KMS-11 (cell line): ENCODE data around the gene AAGAB.
"Not testable (repeated sequence)": the region's sequence is repeated elsewhere in the genome, so short reads cannot be mapped to it uniquely, and the experiment has no call there.

Source experiments
- H2AFZ ChIP-seq: fragments of 200-600 bp; sonication (generic); 2 replicates; pipeline ENCODE4 v1.6.1; 2016; ENCODE audit warnings: antibody characterized with exemption, mixed run types, low read depth
- H3K27ac ChIP-seq: fragments of 200-600 bp; sonication (generic); 2 replicates; pipeline ENCODE4 v1.6.1; 2016; ENCODE audit warnings: mild to moderate bottlenecking, mixed run types
- H3K27me3 ChIP-seq: fragments of 200-600 bp; sonication (generic); 2 replicates; pipeline ENCODE4 v1.6.1; 2017; ENCODE audit warnings: mild to moderate bottlenecking, low read depth, mixed run types, moderate library complexity; ENCODE audit not compliant: insufficient read depth
- H3K36me3 ChIP-seq: fragments of 200-600 bp; sonication (generic); 2 replicates; pipeline ENCODE4 v1.6.1; 2017; ENCODE audit warnings: mild to moderate bottlenecking, mixed run types; ENCODE audit not compliant: insufficient read depth
- H3K4me1 ChIP-seq: fragments of 200-600 bp; sonication (generic); 2 replicates; pipeline ENCODE4 v1.6.1; 2016; ENCODE audit warnings: mild to moderate bottlenecking, low read depth, mixed run types; ENCODE audit not compliant: poor library complexity, severe bottlenecking
- H3K4me2 ChIP-seq: fragments of 200-600 bp; sonication (generic); 2 replicates; pipeline ENCODE4 v1.7.0; 2016; ENCODE audit warnings: mild to moderate bottlenecking, mixed run types
- H3K4me3 ChIP-seq: fragments of 200-600 bp; sonication (generic); IDR thresholded peaks from 2 replicates; pipeline ENCODE4 v1.6.1; 2017; ENCODE audit warnings: low read depth, low read length, mixed read lengths; ENCODE audit not compliant: insufficient read depth
- H3K79me2 ChIP-seq: fragments of 200-600 bp; sonication (generic); 2 replicates; pipeline ENCODE4 v1.6.1; 2016; ENCODE audit warnings: low read depth, mixed run types; ENCODE audit not compliant: insufficient read depth
- H3K9ac ChIP-seq: fragments of 200-600 bp; sonication (generic); 2 replicates; pipeline ENCODE4 v1.6.1; 2016; ENCODE audit warnings: mild to moderate bottlenecking, mixed run types
- H4K20me1 ChIP-seq: fragments of 200-600 bp; sonication (generic); 2 replicates; pipeline ENCODE4 v1.6.1; 2016; ENCODE audit warnings: mild to moderate bottlenecking, mixed run types; ENCODE audit not compliant: insufficient read depth
- TF ChIP-seq, protein P1 (sequence below): fragments of 200-600 bp; sonication (generic); conservative IDR thresholded peaks from 2 replicates; pipeline ENCODE4 v1.6.1; 2017; ENCODE audit warnings: low read depth, mild to moderate bottlenecking, antibody characterized with exemption, low read length, moderate library complexity, mixed read lengths

AAGAB gene

DNA sequence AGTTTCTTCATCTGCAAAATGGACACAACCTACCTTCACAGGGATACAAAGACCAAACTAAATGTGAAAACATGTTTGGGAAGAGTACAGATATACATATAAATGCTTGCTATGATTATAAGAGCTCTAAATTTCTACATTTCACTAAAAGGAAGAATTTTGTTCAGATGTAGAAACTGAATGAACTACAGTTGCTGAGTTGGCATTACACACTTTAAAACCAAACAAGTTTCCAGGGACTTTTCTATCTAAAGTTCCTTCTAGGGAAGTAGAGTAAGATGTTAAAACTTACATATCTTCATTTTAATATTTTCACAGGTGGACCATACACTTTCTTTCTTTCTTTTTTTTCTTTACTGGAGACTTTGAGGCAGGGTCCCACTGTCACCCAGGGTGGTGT is 4.6 kb downstream of the AAGAB start:
- Histone ChIP-seq H3K9ac (no peak overlapping the region), H3K4me2 (no peak overlapping the region)

DNA sequence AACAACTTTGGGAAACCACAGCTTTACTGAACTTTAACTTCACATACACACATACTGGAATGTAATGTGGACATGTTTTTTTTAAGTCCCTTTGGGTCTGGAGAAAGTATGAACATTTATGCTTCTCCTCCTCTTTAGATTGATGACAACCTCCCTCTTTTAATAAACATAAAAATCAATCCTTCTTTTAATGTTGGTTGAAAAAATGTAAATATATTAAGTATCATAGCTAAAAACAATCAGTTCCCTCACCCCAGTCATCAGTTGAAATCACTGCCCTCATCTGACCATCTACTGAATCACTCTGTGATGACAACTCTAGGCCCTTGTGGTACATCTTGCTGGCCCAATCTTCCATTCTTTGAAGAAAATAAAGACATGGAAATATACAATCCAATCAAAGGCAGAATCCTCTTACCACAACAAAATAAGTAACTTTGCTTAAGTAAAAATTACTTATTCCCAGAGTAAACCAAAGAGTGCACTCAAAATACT is 6.4 kb downstream of the AAGAB start:
- TF ChIP-seq, protein P1, sequence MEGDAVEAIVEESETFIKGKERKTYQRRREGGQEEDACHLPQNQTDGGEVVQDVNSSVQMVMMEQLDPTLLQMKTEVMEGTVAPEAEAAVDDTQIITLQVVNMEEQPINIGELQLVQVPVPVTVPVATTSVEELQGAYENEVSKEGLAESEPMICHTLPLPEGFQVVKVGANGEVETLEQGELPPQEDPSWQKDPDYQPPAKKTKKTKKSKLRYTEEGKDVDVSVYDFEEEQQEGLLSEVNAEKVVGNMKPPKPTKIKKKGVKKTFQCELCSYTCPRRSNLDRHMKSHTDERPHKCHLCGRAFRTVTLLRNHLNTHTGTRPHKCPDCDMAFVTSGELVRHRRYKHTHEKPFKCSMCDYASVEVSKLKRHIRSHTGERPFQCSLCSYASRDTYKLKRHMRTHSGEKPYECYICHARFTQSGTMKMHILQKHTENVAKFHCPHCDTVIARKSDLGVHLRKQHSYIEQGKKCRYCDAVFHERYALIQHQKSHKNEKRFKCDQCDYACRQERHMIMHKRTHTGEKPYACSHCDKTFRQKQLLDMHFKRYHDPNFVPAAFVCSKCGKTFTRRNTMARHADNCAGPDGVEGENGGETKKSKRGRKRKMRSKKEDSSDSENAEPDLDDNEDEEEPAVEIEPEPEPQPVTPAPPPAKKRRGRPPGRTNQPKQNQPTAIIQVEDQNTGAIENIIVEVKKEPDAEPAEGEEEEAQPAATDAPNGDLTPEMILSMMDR, result no peak
- H3K4me2 ChIP-seq, result no peak overlapping the region
- H3K4me3 ChIP-seq, result no peak overlapping the region
- H3K27ac ChIP-seq, result no peak overlapping the region
- peaks cover 5% of the 10 kb centered on the region for H3K4me1 ChIP-seq
- H3K79me2 ChIP-seq, result peaks cover 86% of the 10 kb centered on the region
- H3K27me3 ChIP-seq, result no peaks in the 10 kb centered on the region
- H2AFZ ChIP-seq, result no peak overlapping the region
- H3K36me3 ChIP-seq, result no peaks in the 10 kb centered on the region
- no peaks in the 10 kb centered on the region for H4K20me1 ChIP-seq
- no peak overlapping the region for H3K9ac ChIP-seq

More for the DNA sequence above, 4.6 kb downstream of the AAGAB start:
- Histone ChIP-seq H3K36me3 (no peaks in the 10 kb centered on the region), H3K27ac (no peak overlapping the region), H2AFZ (no peak overlapping the region), H3K27me3 (no peaks in the 10 kb centered on the region), H3K4me3 (no peak overlapping the region), H3K4me1 (peaks cover 5% of the 10 kb centered on the region), H3K79me2 (peaks cover 77% of the 10 kb centered on the region), H4K20me1 (no peaks in the 10 kb centered on the region)
- TF ChIP-seq, protein P1, result no peak

DNA sequence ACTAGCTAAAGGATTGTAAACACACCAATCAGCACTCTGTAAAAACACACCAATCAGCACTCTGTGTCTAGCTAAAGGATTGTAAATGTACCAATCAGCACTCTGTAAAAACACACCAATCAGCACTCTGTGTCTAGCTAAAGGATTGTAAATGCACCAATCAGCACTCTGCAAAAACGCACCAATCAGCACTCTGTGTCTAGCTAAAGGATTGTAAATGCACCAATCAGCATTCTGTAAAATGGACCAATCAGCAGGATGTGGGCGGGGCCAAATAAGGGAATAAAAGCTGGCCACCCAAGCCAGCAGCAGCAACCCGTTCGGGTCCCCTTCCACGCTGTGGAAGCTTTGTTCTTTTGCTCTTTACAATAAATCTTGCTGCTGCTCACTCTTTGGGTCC is 7.9 kb downstream of the AAGAB start:
- not testable (repeated sequence) for H2AFZ ChIP-seq, H4K20me1 ChIP-seq, H3K4me2 ChIP-seq, H3K4me3 ChIP-seq, H3K9ac ChIP-seq, H3K27ac ChIP-seq, H3K27me3 ChIP-seq, H3K36me3 ChIP-seq
- H3K4me1 ChIP-seq, result peaks cover 16% of the 10 kb centered on the region
- H3K79me2 ChIP-seq, result peaks cover 81% of the 10 kb centered on the region; the same call in 1 of the 2 replicates

DNA sequence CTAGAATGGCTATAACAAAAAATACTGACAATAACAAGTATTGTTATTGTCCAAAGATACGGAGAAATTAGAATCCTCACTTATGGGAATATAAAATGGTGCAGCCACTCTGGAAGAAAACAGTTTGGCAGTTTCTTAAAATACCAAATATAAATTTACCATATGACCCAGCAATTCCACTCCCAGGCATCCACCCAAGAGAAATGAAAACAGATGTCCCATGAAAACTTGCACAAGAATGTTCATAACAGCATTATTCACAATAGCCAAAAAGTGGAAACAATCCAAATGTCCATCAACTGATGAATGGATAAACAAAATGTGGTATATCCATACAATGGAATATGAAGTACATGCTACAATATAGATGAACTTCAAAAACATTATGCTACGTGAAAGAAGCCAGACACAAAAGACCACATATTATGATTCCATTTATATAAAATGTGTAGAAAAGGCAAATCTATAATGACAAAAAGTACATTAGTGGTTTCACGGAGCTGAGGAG is 9.4 kb downstream of the AAGAB start:
- Histone ChIP-seq H3K4me3 (no peak overlapping the region), H3K4me1 (peaks cover 32% of the 10 kb centered on the region), H3K36me3 (no peaks in the 10 kb centered on the region), H3K27ac (no peak overlapping the region), H3K4me2 (no peak overlapping the region), H3K9ac (no peak overlapping the region), H3K27me3 (no peaks in the 10 kb centered on the region), H3K79me2 (peaks cover 78% of the 10 kb centered on the region; the same call in 1 of the 2 replicates), H2AFZ (no peak overlapping the region), H4K20me1 (0 out of 2 replicates have a peak, but pooled peaks cover 4% of the 10 kb centered on the region)
- TF ChIP-seq, protein P1, result no peak

DNA sequence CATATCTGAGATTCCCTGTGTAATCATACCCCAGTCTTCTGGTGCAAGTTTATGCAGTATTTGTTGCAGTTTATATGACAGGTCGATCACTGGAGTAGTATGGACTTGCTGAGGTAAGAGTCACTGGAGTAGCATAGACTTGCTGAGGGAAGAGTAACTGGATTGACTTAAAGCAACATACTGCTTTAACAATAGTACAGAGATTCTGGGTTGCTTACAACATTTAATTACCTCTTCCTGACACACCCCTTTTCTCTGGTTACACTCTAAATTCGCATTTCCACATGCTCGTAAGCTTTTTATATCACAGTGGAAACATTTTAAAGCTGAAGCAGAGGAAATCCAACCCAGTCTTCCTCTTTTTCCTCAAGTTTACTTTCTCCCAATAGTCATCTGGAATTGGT is 11.8 kb downstream of the AAGAB start:
- no peak overlapping the region for H2AFZ ChIP-seq
- H3K4me3 ChIP-seq, result no peak overlapping the region
- H3K4me2 ChIP-seq, result no peak overlapping the region
- H3K36me3 ChIP-seq, result no peaks in the 10 kb centered on the region
- TF ChIP-seq, protein P1, result no peak
- peaks cover 45% of the 10 kb centered on the region for H3K4me1 ChIP-seq
- no peak overlapping the region for H3K9ac ChIP-seq
- 0 out of 2 replicates have a peak, but pooled peaks cover 4% of the 10 kb centered on the region for H4K20me1 ChIP-seq
- no peaks in the 10 kb centered on the region for H3K27me3 ChIP-seq
- H3K27ac ChIP-seq, result no peak overlapping the region
- peaks cover 81% of the 10 kb centered on the region for H3K79me2 ChIP-seq
